IPS DF 4.7 (cell line): ENCODE data around the gene SNX32.
"Not testable (repeated sequence)": the region's sequence is repeated elsewhere in the genome, so short reads cannot be mapped to it uniquely, and the experiment has no call there.

Experiments used
- DNase-seq: peaks from one replicate; pipeline ENCODE4 v3.0.0-alpha.2; 2013; ENCODE audit warnings: low spot score; ENCODE audit errors: extremely low read depth

The SNX32 gene

DNA sequence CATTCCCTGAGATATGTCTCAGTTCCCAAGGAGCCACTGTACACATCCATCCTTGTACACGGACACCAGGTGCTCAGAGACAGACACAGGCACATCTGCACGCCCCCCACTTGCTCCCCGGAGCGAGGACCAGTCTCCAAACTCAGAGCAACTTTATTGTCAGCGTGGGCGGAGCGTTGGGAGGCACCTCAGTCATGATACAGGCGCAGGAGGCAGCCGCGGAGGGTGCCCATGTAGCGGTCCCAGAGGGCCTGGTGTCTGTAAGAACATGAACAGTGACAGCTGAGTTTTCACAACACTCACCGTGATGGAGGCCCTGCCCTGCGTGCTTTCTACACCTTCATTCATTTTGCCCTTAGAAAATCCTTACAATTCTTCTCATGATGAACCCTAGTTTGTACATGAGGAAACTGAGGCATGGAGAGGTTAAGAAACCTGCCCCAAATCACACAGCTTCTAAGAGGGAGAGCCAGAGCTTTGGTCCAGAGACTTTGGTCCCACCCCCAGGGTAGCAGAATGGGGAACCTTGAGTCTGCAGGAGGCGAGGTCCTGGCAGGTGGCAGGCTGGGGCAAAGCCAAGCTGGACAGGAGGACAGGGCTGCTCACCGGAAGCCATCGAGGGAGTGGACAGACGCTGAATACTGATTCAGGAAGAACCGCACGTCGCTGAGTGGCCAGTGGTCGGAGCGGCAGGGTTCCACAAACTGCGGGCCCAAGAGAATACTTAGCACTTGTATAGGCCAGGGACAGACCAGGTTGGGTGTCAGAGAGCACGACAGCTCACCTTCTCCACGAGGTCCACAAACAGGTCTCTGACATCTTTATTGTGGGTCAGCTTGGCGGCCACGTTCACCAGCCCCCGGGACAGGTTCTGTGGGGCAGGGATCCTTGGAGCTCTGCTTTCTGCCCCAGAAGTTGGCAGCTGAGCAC lies 50.3 kb downstream of the SNX32 start:
- no peak for DNase-seq

- no peak for DNase-seq
Observed at GRCh38 chr11:65884716-65885092, 50.9 kb downstream of the SNX32 start.

GRCh38 chr11:65885231-65885630 lies 51.5 kb downstream of the SNX32 start:
- DNase-seq = no peak

GRCh38 chr11:65885808-65886536 lies 52.2 kb downstream of the SNX32 start:
- DNase-seq = no peak

GRCh38 chr11:65886826-65887722 lies 53.3 kb downstream of the SNX32 start:
- DNase-seq = no peak

GRCh38 chr11:65887723-65888162 lies 54.0 kb downstream of the SNX32 start:
- DNase-seq = no peak

- no peak for DNase-seq
Observed at GRCh38 chr11:65888163-65888814, 54.5 kb downstream of the SNX32 start, which contains the start of gene FIBP. FIBP (minus strand) TSS chr11:65888471; CDS start chr11:65888418, 53 bp downstream.

DNA sequence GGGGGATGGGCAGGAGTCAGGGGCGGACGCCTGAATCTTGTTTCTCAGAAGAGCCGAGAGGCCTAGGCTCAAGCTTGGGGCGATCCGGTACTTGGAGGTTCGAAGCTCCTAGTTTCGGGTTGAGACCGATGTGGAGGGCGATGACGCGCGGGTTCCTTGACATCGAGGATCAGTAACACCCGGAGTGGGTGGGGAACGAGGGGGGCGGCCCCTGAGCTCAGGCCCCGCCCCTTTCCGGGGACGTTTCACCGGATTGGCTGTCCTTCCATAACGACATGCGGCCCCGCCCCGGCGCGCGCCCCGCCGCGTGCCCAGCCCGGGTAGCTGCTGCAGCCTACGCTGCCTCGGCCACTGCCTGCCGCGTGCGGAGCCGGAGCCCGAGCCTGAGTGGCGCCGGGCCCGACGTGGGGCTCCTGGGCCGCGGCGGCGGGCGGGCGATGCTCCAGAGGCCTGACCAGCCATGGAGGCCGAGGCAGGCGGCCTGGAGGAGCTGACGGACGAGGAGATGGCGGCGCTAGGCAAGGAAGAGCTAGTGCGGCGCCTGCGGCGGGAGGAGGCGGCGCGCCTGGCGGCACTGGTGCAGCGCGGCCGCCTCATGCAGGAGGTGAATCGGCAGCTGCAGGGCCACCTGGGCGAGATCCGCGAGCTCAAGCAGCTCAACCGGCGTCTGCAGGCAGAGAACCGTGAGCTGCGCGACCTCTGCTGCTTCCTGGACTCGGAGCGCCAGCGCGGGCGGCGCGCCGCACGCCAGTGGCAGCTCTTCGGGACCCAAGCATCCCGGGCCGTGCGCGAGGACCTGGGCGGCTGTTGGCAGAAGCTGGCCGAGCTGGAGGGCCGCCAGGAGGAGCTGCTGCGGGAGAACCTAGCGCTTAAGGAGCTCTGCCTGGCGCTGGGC lies 56.8 kb downstream of the SNX32 start, which contains the start of gene CCDC85B:
TSS of gene CCDC85B (plus strand) at position 350 of the 895 bp plus-strand sequence. CDS start at position 461, 111 bp downstream.
- no peak for DNase-seq

GRCh38 chr11:65891219-65892136 lies 57.7 kb downstream of the SNX32 start:
- DNase-seq = no peak

DNA sequence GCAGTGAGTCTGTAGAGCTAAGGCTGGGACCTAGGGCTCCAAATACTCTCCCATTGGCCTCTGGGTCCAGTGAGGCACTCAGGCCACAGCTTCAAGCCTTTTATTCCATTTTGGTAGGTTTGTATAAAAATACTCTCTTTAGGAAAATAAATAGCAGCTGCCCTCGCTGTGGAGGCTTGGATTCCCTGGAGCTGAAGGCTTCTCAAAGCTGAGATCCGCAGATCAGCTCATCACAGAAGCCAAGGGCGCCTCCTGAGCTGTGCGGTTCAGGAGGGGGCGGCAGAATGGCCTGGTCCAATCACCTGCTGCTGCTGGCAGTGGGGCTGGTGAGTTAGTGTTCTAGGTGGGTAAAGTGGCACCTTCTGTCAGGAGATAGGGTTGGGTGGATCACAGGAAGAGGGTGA lies 58.4 kb downstream of the SNX32 start:
- DNase-seq = not testable (repeated sequence)

DNA sequence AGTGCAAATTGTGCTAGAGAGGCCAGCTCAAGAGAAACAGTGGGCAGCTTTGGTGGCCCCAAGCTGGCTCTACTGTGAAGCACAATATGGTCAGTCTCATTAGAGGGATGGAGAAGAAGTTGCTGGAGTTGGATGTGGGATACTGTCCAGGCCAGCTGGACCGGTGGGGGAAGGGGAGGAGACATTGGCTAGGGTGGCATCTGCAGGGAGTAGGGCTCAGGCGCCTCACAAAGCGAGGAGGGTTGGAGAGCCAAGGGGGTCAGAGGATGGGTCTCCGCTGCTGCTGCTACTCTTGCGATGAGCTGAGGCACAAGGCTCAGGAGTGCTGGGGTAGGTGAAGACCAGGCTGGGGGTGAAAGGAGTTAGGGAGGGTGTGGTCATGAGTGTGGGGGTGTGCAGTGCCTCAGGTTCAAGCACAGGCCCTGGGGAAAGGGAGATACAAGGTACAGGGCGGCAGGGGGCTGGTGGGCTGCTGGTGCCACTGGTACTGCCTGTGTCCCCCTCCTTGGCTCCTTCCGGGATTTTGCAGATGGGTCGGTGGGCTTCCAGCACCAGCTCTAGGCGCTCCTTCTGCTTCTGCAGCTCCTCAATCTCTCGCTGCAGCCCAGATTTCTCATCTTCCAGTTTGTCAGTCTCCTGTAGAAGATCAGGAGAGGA lies 59.0 kb downstream of the SNX32 start:
- no peak for DNase-seq

DNA sequence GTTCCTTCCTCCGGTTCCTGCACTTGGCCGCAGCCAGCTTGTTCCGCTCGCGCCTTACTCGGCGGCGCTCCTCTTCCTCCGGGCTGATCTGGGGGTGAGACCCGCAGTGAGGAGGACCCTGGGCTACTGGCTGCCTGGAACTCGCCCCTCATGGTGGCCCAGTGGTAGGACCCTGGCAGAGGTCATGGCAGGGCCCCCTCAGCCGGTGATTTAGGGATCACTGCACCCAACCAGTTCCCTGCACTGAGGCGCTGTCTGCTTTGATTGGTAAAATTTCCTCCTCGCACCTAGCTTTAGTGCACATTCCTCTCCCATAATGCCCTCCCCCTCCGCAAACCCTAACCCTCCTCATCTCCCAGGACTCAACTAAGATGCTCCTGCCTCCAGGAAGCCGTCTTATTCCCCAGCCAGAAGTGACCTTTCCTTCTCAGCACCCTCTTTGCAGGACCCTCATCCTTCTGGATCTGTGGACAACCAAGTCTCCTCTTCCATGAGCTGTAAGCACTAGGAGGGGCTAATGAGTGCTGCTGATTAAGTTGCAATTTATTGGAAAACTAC lies 60.4 kb downstream of the SNX32 start:
- no peak for DNase-seq

GRCh38 chr11:65895482-65895981 lies 61.8 kb downstream of the SNX32 start:
- DNase-seq = no peak

DNA sequence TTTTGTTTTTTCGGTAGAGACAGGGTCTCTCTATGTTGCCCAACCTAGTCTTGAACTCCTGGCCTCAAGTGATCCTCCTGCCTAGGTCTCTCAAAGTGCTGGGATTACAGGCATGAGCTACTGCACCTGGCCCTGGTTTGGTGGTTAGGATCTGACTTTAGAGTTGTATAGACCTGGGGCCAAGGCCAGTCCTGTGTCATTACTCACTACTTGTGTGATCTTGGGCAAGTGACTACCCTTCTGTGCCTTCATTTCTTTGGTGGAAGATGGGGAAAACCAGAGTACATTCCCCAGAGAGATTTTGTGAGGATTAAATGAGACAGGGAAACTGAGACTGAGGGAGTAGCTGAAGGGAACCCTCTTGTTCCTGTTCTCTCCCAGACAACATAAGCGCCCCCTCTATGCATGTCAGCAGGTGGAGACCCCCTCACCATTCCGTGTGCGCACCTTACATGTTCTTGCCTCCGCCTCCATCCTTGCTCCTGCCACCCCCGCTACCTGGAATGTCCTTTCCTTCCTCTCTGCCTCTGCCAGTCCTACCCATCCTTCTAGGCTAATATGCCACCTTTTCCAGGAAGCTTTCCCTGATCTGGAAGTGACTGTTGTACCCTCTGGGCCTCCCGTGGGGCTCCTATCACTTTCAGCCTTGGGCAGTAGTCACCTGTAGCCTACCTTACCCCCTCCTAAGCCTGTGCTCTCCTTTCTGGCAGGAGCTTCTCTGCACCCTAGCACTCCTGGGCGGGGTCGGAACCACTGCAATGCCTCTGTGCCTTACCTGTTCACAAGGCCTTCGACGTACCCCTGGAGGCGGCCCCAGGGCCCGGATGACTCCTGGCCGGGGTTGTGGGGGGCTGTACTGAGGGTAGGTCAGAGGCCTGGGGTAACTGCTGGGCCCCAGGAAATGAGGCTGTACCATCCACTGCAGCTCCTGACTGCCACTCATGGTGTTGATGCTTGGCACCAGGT lies 62.6 kb downstream of the SNX32 start:
- DNase-seq = no peak

DNA sequence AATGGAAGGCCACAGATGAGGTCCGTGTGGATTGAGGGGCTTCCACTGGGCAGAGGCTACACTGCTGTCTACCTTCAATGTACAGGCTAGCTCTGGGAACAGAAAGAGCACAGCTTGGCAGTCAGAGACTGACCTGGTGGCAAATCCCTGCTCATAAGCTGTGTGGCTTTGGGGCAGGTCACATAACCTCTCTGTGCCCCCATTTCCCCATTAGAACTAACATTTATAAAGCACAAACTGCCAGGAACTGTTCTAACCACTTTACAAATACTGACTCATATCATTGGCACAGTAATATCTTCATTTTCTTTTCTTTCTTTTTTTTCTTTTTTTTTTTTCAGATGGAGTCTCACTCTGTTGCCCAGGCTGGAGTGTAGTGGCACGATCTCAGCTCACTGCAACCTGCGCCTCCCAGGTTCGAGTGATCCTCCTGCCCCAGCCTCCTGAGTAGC lies 63.3 kb downstream of the SNX32 start:
- DNase-seq = no peak

GRCh38 chr11:65898656-65899355 lies 65.0 kb downstream of the SNX32 start:
- no peak for DNase-seq
